HG03571 (cell line): ENCODE results near the gene GSTO2.
A peak's percentile ranks its signal among the peaks of the same experiment; 100 is the strongest.

ENCODE experiments used
- ATAC-seq: cut with Tn5 transposase; IDR thresholded peaks from one replicate; pipeline ENCODE4 v1.9.1; 2021; ENCODE audit not compliant: unreplicated experiment

The GSTO2 gene

DNA sequence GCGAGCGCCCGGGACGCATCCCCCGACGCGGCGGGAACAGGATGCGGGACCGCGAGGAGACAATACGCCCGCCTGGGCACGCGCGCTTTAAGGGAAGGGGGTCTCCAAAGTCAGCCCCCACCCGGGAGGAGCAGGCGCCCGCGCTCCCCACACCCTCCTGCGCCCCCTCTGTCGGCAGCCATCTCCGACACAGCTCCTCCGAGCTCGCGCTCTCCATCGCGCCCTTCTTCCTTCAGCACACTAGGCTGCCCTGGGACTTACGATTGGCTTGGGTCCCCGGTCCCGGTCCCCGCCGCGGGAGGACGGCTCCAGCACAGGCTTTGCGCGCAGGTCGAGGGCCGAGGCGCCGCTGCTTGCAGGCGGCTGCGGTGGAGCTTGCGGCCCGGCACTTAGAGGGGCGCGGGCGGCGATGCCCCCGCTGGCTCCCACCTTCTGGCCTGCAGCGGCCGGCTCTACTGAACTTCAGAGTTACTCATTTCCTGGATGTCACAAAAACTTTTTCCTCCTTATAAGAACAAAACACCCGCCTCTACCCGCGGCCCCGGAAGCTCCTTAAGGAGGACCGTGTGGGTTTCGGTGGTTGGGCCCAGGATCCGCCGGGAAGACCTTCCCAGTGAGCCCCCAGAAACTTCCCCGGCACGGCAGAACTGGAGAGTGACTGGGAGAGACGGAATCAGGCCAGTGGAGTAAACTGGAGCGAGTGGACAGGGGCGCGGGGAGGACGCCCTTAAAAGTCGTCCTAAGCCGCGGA, 69.2 kb downstream of the GSTO2 start, which contains the start of gene ITPRIP:
TSS of gene ITPRIP (minus strand) at position 481 of the 751 bp plus-strand sequence. CDS start 22,414 bp downstream, outside the sequence.
- peak; percentile 75 for ATAC-seq

DNA sequence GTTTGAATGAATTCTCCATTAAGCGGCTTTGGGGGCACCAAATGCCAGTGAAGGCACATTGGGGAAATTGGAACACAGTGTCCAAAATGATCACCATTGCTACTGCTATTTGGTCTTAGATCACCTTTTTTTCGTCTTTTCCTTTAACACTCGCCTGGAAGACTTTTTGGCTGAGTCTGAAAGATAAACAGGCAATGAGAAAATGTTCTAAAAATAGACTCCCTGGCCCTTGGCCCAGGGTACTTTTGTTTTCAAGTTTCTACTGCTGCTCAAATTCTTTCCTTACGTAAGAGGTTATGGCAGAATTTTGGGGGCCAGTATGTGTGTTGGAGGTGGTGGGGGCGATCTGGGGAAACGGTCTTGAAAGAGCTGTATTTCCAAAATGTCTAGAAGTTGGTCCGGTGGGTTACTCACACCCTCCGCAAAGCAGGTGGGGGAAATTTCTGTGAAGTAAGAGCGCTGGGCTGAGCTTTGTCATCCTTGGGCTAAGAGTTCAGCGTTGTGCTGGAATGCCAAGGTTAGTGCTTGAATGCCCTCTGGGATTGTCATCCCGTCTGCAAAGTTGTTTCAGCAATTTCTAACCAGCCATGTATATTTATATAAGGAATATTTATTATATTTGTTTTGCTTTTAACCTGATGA, 70.6 kb downstream of the GSTO2 start:
- ATAC-seq, result no peak

DNA sequence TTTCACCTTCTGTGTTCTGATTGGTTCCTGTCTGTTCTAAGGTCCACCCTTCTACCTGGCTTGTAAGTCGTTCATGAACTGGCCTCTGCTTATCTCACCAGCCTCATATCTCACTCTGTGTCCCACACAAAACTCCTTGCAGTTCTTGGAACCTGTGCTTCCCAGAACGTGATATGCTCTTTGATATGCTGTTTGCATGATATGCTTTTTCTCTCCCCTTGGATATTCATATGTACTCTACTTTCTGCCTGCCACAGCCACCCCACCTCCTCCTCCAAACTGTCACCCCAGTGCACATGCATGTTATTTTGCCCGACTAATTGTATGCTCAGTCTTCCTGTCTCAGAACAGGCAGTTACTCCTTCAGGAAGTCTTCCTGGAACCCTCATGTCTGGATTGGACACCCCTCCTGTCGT, 71.1 kb downstream of the GSTO2 start:
- no peak for ATAC-seq

DNA sequence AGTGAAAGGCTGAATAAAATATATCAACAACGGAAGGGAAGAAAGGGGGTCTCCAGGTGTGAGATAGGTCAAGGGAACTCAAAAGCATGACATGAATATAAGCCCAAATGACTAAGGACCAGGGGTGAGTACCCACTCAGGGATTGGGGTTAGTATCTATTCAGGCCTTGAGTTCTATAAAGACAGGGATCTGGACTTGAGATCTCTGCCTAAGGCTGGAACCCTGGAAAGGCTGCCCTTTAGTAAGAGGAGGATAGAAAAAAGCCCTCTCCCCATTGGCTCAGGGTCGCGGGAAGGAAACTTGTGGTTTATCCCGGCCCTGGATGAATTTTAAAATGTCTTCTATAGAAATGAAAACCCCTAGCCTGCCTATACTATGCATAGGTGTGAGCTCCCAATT, 71.7 kb downstream of the GSTO2 start:
- no peak for ATAC-seq

DNA sequence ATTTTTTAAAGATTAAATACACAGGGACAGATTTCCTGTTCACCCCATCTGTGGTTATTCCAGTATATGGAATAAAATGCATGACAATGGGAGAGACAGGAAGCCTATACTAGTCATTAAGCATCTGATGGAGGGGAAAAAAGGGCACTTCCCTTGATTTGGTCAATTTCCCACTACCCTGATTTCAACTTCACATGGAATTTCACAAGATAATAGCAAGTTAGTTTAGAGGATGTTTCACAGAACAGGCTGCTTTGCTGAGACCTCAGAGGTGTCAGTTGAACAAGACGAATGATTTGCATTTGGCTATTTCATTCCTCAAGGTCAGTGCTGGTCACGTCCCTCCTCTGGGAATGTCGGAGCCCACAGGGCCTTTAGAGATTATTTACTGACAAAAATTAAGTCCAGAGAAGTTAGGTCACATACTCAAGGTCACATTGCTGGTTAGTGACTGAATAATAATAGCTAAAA, 74.0 kb downstream of the GSTO2 start:
- ATAC-seq, result no peak

DNA sequence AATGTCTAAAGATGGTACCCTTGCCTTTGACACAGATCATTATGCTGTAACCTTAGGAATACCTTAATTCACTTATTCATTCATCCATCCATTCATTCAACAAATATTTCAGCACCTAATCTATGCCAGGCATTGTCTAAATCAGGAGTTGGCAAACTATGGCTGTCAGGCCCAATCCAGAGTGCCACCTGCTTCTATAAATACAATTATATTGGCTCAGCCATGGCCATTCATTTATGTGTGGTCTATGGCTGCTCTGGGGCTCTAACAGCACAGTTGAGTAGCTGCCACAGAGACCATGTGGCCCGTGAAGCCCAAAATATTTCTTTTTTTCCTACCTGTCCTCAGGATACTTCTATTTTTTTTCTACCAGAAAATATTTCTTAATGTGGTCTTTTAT, 75.2 kb downstream of the GSTO2 start:
- no peak for ATAC-seq

DNA sequence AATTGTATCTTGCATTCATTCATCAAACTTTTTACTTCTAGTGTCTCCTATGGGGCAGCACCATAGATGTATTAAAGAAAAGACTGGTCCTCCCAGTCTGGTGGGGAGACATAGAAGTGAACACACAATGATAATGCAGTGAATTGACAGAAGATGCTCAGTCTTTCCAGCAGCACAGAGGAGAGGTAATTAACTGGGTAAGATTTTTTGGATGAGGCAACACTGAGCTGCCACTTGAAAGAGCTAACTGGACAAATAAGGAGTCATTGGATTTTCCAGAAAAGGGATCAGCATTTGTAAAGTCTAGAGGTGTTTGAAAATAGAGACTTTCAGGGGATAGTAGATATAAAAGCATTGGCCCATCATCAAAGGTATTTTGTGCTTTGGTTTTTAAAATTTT, 76.5 kb downstream of the GSTO2 start:
- no peak for ATAC-seq

DNA sequence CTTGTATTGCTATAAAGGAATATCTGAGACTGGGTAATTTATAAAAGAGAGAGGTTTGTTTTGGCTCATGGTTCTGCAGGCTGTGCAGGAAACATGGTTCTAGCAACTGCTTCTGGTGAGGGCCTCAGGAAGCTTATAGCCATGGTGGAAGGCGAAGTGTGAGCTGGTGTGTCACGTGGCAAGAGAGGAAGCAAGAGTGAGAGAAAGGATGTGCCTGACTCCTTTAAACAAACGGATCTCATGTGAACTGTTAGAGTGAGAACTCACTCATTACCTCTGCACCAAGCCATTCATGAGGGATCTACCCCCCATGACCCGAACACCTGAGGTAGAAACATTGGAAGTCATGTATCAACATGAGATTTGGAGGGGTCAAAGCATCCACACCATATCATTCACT, 77.0 kb downstream of the GSTO2 start:
- ATAC-seq, result no peak

DNA sequence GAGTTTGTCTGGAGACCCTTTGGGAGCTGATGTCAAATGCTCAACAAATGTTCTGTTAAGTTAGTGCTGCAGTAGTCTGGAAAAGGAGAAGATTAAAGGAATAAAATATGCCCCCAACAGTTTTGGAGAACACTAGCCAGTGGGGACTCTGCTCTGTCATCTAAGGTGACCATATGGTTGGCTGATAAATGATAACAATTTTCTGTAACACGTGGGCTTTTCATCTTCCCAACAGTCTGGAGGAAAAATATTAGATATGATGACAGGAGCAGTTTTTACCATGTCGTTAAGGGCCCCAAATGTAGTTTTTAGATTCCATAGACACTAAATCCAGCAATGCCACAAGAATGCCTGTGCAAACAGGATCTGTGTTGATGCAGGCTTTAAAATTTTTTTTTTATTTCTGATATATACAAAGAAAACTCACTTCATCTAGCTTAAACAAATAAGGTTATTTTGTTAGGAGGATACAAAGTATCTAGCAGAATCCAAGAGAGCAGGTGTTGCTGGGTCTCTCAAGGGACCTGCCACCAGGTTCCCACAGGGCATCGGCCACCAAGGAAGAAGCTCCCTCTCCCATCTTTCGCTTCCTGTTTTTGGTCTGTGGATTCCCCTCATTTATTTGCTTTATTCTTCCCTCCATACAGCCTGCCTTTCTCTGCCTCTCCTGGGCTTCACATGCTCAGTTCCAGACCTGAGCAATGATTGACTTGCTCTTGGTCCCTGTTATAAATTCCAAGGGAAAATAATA, 78.5 kb downstream of the GSTO2 start:
- no peak for ATAC-seq

DNA sequence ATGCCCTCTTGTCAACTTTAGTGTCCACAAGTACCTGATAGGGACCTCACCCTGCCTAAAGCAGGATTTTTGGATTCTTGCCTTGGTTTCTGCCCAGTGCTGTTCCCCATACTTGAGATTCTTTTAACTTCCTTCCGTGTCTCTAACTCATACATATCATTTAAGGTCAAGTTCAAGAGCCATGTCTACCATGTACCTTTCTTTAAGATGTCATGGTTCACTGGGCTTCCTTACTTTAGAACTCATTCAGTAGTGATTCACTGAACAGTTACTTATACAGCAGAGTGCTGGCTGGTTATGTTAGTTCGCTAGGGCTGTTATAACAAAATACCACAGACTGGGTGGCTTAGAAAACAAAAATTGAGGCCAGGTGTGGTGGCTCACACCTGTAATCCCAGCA, 79.6 kb downstream of the GSTO2 start:
- ATAC-seq, result no peak

DNA sequence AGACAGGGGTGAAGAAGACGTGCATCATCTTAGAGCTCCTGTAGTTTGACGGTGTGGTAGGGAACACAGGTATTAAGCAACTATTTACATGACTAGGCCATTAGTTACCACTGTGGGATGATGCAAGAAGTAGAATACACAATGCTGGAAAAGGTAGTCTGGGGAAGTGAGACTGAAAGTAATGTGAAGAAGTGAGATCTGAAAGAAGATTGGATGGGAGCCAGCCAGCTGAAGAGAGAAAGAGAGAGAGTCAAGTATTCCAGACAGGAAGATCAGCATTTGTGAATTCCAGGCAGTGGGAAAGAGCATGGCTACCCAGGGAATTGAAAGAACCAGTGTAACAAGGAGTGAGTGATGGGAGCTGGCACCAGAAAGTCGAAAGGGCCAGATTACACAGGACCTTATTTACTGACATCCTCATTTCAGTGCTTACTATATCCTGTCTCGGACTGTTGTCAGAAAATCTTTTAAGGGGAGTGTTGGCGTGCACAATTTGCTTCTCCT, 80.7 kb downstream of the GSTO2 start:
- peak; percentile 59 for ATAC-seq

DNA sequence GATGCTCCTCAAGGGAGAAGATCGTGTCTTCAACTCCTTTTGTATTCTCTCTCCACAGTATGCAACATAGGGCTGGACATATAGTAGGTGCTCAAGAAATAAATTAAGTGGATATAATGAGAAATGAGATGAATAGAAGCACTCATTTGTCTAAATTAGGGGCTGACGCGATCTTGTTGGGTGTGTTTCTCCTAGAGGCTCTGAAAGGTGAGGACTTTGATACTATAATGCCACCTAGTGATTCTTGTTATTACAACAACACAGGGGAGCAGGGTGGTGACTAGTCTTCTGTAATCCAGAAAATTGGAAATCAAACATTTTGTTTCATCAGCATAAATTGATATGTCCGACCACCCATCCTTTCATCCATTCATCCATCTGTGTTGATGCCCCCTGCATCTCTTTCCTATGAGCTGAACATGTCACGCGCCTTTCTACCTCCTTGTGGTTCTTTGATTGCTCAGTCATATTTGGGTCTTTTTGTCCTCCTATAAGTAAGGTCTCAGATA, 81.2 kb downstream of the GSTO2 start:
- peak; percentile 41 for ATAC-seq

DNA sequence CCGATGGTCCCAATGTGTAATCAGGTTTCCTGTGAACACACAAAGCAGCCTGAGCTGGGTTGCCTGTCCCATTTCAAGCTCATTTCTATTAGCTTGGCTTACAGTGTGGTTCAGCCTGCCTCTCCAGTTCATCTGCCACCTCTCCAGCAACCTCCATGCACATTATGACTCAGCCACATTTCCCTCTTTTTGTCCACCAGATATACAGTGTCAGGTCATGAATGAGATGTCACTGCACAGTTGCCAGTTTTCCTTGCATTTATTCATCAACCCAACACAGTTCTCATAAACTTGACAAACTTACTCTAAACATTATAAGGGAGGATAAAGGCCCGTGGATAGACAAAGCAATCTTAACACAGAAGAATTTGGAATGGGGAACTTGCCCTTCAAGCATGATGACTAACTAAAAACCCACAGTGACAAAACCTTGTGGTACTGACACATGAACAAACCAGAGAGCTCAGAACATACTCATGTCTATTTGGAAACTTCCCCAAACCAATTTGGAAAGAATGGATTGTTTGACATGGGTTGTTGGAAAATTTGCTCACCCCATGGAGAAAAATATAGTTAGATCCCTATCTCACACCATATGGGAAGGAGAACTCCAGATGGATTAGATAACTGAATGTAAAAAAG, 82.2 kb downstream of the GSTO2 start:
- no peak for ATAC-seq

DNA sequence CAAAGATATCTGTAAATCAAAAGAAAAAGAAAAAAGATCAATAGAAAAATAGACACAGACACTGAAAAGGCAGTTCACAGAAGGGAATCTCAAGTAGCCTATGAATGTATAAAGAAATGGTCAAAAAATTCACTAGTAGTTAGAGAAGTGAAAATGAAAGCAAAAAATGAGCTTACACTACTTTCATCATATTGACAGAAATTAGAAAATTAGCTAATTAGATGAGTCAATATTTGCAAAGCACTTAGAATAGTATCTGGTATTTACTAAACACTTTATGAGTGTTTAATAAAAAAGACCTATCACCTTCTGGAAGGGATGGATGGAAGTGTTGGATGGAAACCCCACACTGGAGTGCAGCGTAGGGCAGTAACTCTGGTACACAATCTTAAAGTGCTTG, 82.9 kb downstream of the GSTO2 start:
- peak; percentile 19 for ATAC-seq

DNA sequence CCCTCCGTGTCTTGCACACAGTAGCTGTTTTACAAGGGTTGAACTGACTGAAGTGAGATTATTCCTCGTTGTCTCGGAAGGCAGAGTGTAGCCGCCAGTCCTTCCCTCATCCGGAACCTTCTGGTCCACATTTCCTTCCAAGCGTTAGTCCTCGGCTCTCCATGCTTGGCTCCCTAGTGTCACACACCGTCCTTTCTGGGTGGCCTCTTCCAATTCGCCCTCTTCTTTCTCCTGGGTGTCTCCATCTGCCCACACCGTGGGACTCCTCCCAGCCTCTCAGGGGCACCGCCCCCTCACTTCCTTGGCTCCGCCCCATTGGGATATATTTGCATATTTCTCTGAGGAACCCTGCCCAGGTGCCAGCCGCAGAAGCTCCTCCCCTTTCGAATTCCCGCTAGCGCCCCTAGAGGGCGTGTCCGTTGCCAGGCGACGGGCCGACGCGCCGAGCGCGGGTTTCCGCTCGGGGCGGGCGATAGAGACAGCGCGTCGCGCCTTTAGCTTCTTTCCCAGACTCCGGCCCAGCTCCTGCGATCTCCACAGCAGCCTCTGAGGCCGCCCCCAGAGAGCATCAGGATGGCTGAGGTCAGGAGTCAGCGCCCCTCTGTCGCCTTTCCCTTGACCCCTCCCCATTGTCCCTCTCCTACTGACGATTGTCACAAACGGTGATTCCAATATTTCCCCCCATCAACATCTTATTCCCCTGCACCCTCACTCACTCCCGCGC, 84.5 kb downstream of the GSTO2 start, which contains the start of gene CFAP58:
TSS of gene CFAP58 (plus strand) at position 509 of the 724 bp plus-strand sequence. CDS start at position 574, 65 bp downstream.
- ATAC-seq, result peak; percentile 57
